PC-9 (cell line): ENCODE measurements around the gene BRINP2. TPM values are rescaled to one million over a fixed set of nuclear protein-coding genes. Genes with fewer than 3 reads are reported as not detected.

Source experiments
- Bru-seq: library from RNA; stranded (reverse); fragments of 400-500 nt; gene quantifications from one replicate; lab custom pipeline; 2021; lab: Mats Ljungman, UMichigan
- BruChase-seq, 2 experiments: library from RNA; stranded (reverse); fragments of 400-500 nt; gene quantifications; one replicate each; lab custom pipeline; 2021; lab: Mats Ljungman, UMichigan
- BruUV-seq: library from RNA; stranded (reverse); fragments of 400-500 nt; replicated peaks from 2 replicates; lab custom pipeline; 2021; lab: Mats Ljungman, UMichigan
- CTCF ChIA-PET: fragments of 300-600 bp; sonication (Branson Sonifier 250); formaldehyde crosslinking; loops from one replicate; lab custom pipeline; 2022; ENCODE audit warnings: antibody characterized with exemption; lab: Charles Lee
- POLR2A ChIA-PET: fragments of 300-600 bp; sonication (Branson Sonifier 250); formaldehyde crosslinking; loops from one replicate; lab custom pipeline; 2022; ENCODE audit warnings: antibody characterized with exemption; ENCODE audit not compliant: unreplicated experiment; lab: Charles Lee
- DNase-seq, 2 experiments: peaks; one replicate each; pipeline versions ENCODE4 v3.0.0 to v3.0.0-alpha.2; 2015 to 2022; ENCODE audit warnings: mixed read lengths in 1 of 2
- H2AFZ ChIP-seq: fragments of 200-600 bp; sonication (generic); 2 replicates; pipeline ENCODE4 v1.8.1; 2017; ENCODE audit warnings: antibody characterized with exemption
- H3F3A ChIP-seq: fragments of 200-600 bp; sonication (generic); 2 replicates; pipeline ENCODE4 v1.8.1; 2017; ENCODE audit warnings: antibody characterized with exemption, mild to moderate bottlenecking, low read depth; ENCODE audit not compliant: insufficient read depth
- H3K27ac ChIP-seq: fragments of 200-600 bp; sonication (generic); 2 replicates; pipeline ENCODE4 v1.6.1; 2016; ENCODE audit warnings: mixed run types
- H3K27me3 ChIP-seq: fragments of 200-600 bp; sonication (generic); 2 replicates; pipeline ENCODE4 v1.6.1; 2016; ENCODE audit warnings: low read depth, mixed run types; ENCODE audit not compliant: insufficient read depth
- H3K36me3 ChIP-seq: fragments of 200-600 bp; sonication (generic); 2 replicates; pipeline ENCODE4 v1.6.1; 2016; ENCODE audit warnings: low read depth, mixed run types
- H3K4me1 ChIP-seq: fragments of 200-600 bp; sonication (generic); replicated peaks from 2 replicates; pipeline ENCODE4 v1.6.1; 2016; ENCODE audit warnings: mixed run types; ENCODE audit not compliant: insufficient read depth
- H3K4me2 ChIP-seq: fragments of 200-600 bp; sonication (generic); 2 replicates; pipeline ENCODE4 v1.6.1; 2017; ENCODE audit warnings: mixed run types
- H3K4me3 ChIP-seq: fragments of 200-600 bp; sonication (generic); 2 replicates; pipeline ENCODE4 v1.6.1; 2016; ENCODE audit warnings: mixed run types
- H3K79me2 ChIP-seq: fragments of 200-600 bp; sonication (generic); 2 replicates; pipeline ENCODE4 v1.6.1; 2017; ENCODE audit warnings: low read depth, mixed run types
- H3K9me2 ChIP-seq: fragments of 200-600 bp; sonication (generic); 2 replicates; pipeline ENCODE4 v1.8.1; 2017; ENCODE audit warnings: mild to moderate bottlenecking; ENCODE audit not compliant: insufficient read depth
- H3K9me3 ChIP-seq: fragments of 200-600 bp; sonication (generic); 2 replicates; pipeline ENCODE4 v1.8.1; 2016; ENCODE audit warnings: low read depth; ENCODE audit not compliant: insufficient read depth
- H4K20me1 ChIP-seq: fragments of 200-600 bp; sonication (generic); 2 replicates; pipeline ENCODE4 v1.8.1; 2017; ENCODE audit not compliant: insufficient read depth
- CTCF ChIP-seq: fragments of 200-600 bp; sonication (generic); conservative IDR thresholded peaks from 2 replicates; pipeline ENCODE4 v1.6.1; 2017; ENCODE audit warnings: mixed run types, antibody characterized with exemption, mild to moderate bottlenecking, moderate library complexity
- EZH2 ChIP-seq: fragments of 200-600 bp; sonication (generic); IDR thresholded peaks from 2 replicates; pipeline ENCODE4 v1.8.0; 2017; ENCODE audit warnings: antibody characterized with exemption, low read depth
- intact Hi-C: fragments of 100-400 bp; cut with micrococcal nuclease; formaldehyde crosslinking; loops from one replicate; pipeline ENCODE4 v1.10.0; 2022; ENCODE audit not compliant: unreplicated experiment
- long read RNA-seq: library from polyadenylated mRNA; stranded (forward); transcript quantifications from one replicate; pipeline ENCODE4 v2.0.0, GENCODE V29; 2022
- total RNA-seq: library from RNA; stranded (reverse); gene quantifications from 2 replicates; pipeline ENCODE4 v1.2.3, GENCODE V29; 2021

The BRINP2 gene
- total RNA-seq (not detected in 2 replicates), Bru-seq, nascent RNA (not detected), BruChase-seq, experiment 1, labeled RNA remaining after a 2-hour chase (not detected), BruChase-seq, experiment 2, labeled RNA remaining after a 6-hour chase (not detected)
- long read RNA-seq, result 0 reads

- ChIA-PET CTCF (no interaction called here), POLR2A (no interaction called here)
- Histone ChIP-seq H3F3A (no peaks in the 10 kb centered on the region), H3K4me3 (no peak within 1 kb of the TSS), H3K79me2 (no peaks in the 10 kb centered on the region), H3K36me3 (no peaks in the 10 kb centered on the region), H3K27me3 (peaks cover 14% of the 10 kb centered on the region; the same call in 1 of the 2 replicates), H3K4me2 (no peak within 1 kb of the TSS), H3K4me1 (no peaks in the 10 kb centered on the region), H2AFZ (no peak within 1 kb of the TSS), H3K27ac (no peak within 1 kb of the TSS), H3K9me3 (no peaks in the 10 kb centered on the region), H3K9me2 (no peaks in the 10 kb centered on the region), H4K20me1 (no peaks in the 10 kb centered on the region)
- no peak for TF ChIP-seq EZH2
- TF ChIP-seq CTCF, result no peak
- intact Hi-C loops, result no loop called here
- BruUV-seq, result no TSS peak
- DNase-seq, result no peak
Measured at GRCh38 chr1:177170756-177171535, at the start of gene BRINP2. BRINP2 (plus strand) TSS chr1:177170958; CDS start chr1:177229877, 58,919 bp downstream.

GRCh38 chr1:177122461-177123251, 48.1 kb upstream of the BRINP2 start:
- H2AFZ ChIP-seq, result no peak overlapping the region
- TF ChIP-seq CTCF, result no peak
- TF ChIP-seq EZH2, result no peak
- ChIA-PET POLR2A (no interaction called here), CTCF (no interaction called here)
- DNase-seq, result no peak
- no peaks in the 10 kb centered on the region for H3K36me3 ChIP-seq
- intact Hi-C loops, result no loop called here
- H3K4me2 ChIP-seq, result no peak overlapping the region
- H3K27ac ChIP-seq, result no peak overlapping the region
- BruUV-seq, result no TSS peak
- no peak overlapping the region for H3K4me3 ChIP-seq
- 0 out of 2 replicates have a peak, but pooled peaks cover 10% of the 10 kb centered on the region for H3K27me3 ChIP-seq
- H3K9me3 ChIP-seq, result no peaks in the 10 kb centered on the region
- no peaks in the 10 kb centered on the region for H3F3A ChIP-seq
- H3K79me2 ChIP-seq, result no peaks in the 10 kb centered on the region
- no peaks in the 10 kb centered on the region for H3K4me1 ChIP-seq
- no peaks in the 10 kb centered on the region for H3K9me2 ChIP-seq
- H4K20me1 ChIP-seq, result no peaks in the 10 kb centered on the region

GRCh38 chr1:177124577-177125278, 46.0 kb upstream of the BRINP2 start:
- Histone ChIP-seq H3F3A (no peaks in the 10 kb centered on the region), H3K36me3 (no peaks in the 10 kb centered on the region), H3K79me2 (no peaks in the 10 kb centered on the region), H3K27ac (no peak overlapping the region), H3K27me3 (peaks cover 13% of the 10 kb centered on the region), H3K4me3 (no peak overlapping the region), H2AFZ (no peak overlapping the region), H4K20me1 (no peaks in the 10 kb centered on the region), H3K4me1 (no peaks in the 10 kb centered on the region), H3K4me2 (no peak overlapping the region), H3K9me2 (no peaks in the 10 kb centered on the region), H3K9me3 (no peaks in the 10 kb centered on the region)
- intact Hi-C loops, result loop anchor here (5.0 kb wide), 2 partner anchors 98 to 748 kb away; no protein-coding TSS in a partner anchor
- TF ChIP-seq EZH2, result no peak
- no peak for TF ChIP-seq CTCF
- no peak for DNase-seq
- ChIA-PET POLR2A (no interaction called here), CTCF (no interaction called here)
- no TSS peak for BruUV-seq
